Ovary (tissue), 3 donors: ENCODE data around the gene CASP10.

Source experiments
- EP300 ChIP-seq: sonication (generic); formaldehyde crosslinking; IDR thresholded peaks from one replicate; pipeline ENCODE4 v1.6.1; 2017; ENCODE audit warnings: antibody characterized with exemption
- POLR2A ChIP-seq: fragments of 450-650 bp; IDR thresholded peaks from one replicate; pipeline ENCODE4 v1.6.1; 2017; ENCODE audit warnings: antibody characterized with exemption, mild to moderate bottlenecking, moderate library complexity
- TF ChIP-seq, protein P1 (sequence below), 3 donors: fragments of 450-650 bp in 2 of 3; fragments of 200-600 bp in 1 of 3; IDR thresholded peaks; one replicate each; pipeline versions ENCODE4 v1.5.1 to v1.8.0; 2016 to 2022; ENCODE audit warnings: antibody characterized with exemption in 3 of 3, mild to moderate bottlenecking in 1 of 3
- donor health status: DM: no; HTN: no; CAD: no.

DNA sequence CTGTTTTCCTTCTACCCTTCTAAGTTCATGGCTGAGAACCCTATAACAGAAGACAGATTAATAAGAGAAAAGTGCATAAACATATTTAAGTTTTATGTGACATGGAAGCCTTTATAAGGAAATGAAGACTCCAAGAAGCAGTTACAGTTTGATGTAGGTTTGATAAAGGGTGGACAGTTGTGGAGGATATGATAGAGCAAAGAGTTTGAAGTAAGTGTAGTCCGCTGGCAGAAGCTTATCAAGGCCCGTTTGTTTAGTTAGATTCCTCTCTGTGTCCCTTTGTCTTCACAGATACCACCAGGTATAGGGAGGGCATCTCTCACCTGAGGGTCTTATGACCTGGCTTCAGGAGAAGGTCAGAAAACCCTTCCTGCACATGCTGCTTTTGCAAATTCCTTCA, 66.9 kb downstream of the CASP10 start:
- TF ChIP-seq, protein P1, sequence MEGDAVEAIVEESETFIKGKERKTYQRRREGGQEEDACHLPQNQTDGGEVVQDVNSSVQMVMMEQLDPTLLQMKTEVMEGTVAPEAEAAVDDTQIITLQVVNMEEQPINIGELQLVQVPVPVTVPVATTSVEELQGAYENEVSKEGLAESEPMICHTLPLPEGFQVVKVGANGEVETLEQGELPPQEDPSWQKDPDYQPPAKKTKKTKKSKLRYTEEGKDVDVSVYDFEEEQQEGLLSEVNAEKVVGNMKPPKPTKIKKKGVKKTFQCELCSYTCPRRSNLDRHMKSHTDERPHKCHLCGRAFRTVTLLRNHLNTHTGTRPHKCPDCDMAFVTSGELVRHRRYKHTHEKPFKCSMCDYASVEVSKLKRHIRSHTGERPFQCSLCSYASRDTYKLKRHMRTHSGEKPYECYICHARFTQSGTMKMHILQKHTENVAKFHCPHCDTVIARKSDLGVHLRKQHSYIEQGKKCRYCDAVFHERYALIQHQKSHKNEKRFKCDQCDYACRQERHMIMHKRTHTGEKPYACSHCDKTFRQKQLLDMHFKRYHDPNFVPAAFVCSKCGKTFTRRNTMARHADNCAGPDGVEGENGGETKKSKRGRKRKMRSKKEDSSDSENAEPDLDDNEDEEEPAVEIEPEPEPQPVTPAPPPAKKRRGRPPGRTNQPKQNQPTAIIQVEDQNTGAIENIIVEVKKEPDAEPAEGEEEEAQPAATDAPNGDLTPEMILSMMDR (IDR thresholded peaks at IDR 0.05) = no peak
- TF ChIP-seq POLR2A = no peak
- TF ChIP-seq EP300 = no peak
